Fibroblast of pulmonary artery (primary cell): ENCODE results near the gene SH3D21.

ENCODE experiments used
- DNase-seq: peaks from one replicate; pipeline ENCODE4 v3.0.0-alpha.2; 2010; ENCODE audit warnings: low read depth
- H3K4me3 ChIP-seq: replicated peaks from 2 replicates; pipeline ENCODE4 v1.5.1; 2011; ENCODE audit warnings: low read depth, mild to moderate bottlenecking, control low read depth, low read length, moderate library complexity
- TF ChIP-seq, protein P1 (sequence below): IDR thresholded peaks from 2 replicates; pipeline ENCODE4 v1.5.1; 2011; ENCODE audit warnings: mild to moderate bottlenecking, control low read depth, low read length, inconsistent platforms; ENCODE audit errors: missing control alignments

SH3D21 gene

DNA sequence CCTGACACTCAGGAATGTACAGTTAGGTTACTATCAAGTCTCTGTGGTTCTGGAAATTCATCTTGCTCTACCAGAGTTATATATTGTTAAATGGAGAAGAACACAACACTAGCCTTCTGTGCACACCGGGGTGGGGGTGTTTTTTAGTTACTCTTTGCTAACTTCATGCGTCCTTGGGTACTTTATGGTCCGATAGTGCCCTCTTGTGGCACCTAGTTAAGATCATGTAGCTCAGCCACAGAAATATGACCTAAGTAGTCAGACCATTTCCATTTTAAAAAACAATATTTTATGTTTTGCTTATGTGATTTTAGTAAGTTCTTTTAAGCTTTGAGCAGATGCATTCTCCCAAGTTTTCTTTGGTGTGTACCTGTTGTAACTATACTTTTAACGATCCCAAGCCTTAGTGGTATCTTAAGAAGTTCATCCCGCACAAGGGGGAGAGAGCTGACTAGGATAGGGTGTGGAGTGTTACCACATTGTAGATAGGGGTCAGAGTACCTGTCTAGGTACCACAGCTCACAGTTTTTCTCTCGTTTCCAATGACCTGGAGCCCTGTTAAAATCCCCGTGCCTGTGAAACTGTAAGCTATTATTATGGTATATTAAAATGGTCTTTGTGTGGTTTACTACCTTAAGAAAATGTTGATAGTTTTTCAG lies 20.6 kb upstream of the SH3D21 start:
- TF ChIP-seq, protein P1, sequence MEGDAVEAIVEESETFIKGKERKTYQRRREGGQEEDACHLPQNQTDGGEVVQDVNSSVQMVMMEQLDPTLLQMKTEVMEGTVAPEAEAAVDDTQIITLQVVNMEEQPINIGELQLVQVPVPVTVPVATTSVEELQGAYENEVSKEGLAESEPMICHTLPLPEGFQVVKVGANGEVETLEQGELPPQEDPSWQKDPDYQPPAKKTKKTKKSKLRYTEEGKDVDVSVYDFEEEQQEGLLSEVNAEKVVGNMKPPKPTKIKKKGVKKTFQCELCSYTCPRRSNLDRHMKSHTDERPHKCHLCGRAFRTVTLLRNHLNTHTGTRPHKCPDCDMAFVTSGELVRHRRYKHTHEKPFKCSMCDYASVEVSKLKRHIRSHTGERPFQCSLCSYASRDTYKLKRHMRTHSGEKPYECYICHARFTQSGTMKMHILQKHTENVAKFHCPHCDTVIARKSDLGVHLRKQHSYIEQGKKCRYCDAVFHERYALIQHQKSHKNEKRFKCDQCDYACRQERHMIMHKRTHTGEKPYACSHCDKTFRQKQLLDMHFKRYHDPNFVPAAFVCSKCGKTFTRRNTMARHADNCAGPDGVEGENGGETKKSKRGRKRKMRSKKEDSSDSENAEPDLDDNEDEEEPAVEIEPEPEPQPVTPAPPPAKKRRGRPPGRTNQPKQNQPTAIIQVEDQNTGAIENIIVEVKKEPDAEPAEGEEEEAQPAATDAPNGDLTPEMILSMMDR, result peak; percentile 73
- DNase-seq, result peak; percentile 95
- H3K4me3 ChIP-seq, result no peak overlapping the region

GRCh38 chr1:36286802-36287201 lies 19.4 kb upstream of the SH3D21 start:
- TF ChIP-seq, protein P1, result no peak
- H3K4me3 ChIP-seq, result no peak overlapping the region
- DNase-seq, result no peak

DNA sequence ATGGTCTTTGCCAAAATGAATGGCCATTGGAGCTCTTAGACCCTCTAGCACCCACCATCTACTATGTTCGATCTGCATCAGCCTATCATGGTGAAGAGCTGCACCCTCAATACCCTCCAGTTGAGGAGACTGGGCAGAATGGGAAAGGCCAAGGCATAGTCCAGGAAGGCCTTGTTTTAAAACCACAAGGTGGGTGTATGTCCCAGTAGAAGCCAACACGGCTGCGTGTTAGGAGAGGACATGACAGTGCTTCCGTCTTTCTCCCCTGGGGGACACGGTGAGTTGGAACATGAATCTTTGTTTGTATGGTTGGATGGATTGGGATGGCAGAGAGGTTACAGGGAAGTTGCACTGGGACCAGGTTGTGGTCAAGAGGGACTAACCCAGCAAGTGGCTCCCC lies 18.6 kb upstream of the SH3D21 start:
- DNase-seq, result no peak
- no peak overlapping the region for H3K4me3 ChIP-seq
- TF ChIP-seq, protein P1, result no peak

DNA sequence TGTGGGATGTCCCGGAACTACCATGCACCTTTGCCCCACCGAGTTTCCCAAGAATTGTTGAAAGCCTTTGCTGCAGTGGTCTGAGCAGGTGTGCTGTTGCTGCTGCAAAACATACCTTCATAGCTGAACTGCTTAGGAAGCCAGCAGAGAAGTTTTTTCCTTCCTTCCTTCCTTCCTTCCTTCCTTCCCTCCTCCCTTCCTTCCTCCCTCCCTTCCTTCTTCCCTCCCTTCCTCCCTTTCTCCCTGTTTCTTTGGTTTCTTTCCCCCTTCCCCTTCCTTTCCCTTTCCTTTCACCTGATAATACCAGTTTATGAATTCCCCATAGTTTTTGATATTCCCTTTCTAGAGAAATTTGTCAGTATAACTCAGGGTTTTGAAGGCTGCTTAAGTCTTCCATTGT lies 10.8 kb upstream of the SH3D21 start:
- TF ChIP-seq, protein P1, result no peak
- no peak for DNase-seq
- no peak overlapping the region for H3K4me3 ChIP-seq

GRCh38 chr1:36297062-36297461 lies 9.1 kb upstream of the SH3D21 start:
- TF ChIP-seq, protein P1, result no peak
- H3K4me3 ChIP-seq, result no peak overlapping the region
- DNase-seq, result no peak

GRCh38 chr1:36298640-36299039 lies 7.5 kb upstream of the SH3D21 start:
- no peak overlapping the region for H3K4me3 ChIP-seq
- DNase-seq, result no peak
- TF ChIP-seq, protein P1, result no peak

DNA sequence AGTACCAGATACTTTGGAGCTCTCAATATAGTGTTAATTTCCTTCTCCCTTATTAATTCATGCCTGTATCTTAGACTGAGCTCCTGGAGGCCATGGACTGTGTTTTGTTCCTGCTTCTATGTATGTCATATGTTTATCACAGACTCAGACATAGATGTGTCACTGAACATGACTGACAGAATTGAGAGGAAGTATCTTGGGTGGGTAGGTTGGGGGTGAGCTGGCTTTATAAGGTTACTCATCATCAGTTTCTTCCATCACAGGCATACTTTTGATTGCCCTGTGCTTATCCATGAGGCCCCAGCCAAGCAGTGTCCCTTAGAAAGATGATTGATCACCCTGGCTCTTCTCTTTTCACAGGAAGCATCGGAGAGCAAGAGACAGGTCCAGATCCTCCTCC lies 5.6 kb upstream of the SH3D21 start:
- no peak overlapping the region for H3K4me3 ChIP-seq
- DNase-seq, result no peak
- TF ChIP-seq, protein P1, result no peak
